Adipocyte (in vitro differentiated cells): ENCODE measurements around the gene MOCS3.

Experiments
- DNase-seq: peaks from one replicate; pipeline ENCODE4 v3.0.0-alpha.2; 2015; ENCODE audit warnings: low read depth
- H3K27me3 ChIP-seq: replicated peaks from 2 replicates; pipeline ENCODE4 v1.7.0; 2013; ENCODE audit warnings: mild to moderate bottlenecking, low read length, moderate library complexity; ENCODE audit not compliant: control insufficient read depth, insufficient read depth
- H3K36me3 ChIP-seq: 2 replicates; pipeline ENCODE4 v1.7.0; 2013; ENCODE audit warnings: low read length, mild to moderate bottlenecking, moderate library complexity; ENCODE audit not compliant: control insufficient read depth, insufficient read depth, severe bottlenecking
- H3K4me1 ChIP-seq: 2 replicates; pipeline ENCODE4 v1.7.0; 2013; ENCODE audit warnings: mild to moderate bottlenecking, low read length, moderate library complexity; ENCODE audit not compliant: control insufficient read depth, insufficient read depth
- H3K4me3 ChIP-seq: 2 replicates; pipeline ENCODE4 v1.7.0; 2013; ENCODE audit warnings: mild to moderate bottlenecking, low read length, moderate library complexity
- H3K9ac ChIP-seq: 2 replicates; pipeline ENCODE4 v1.7.0; 2013; ENCODE audit warnings: mild to moderate bottlenecking, low read length, moderate library complexity
- H3K9me3 ChIP-seq: 2 replicates; pipeline ENCODE4 v1.7.0; 2013; ENCODE audit warnings: mild to moderate bottlenecking, low read length, moderate library complexity; ENCODE audit not compliant: control insufficient read depth

The MOCS3 gene

GRCh38 chr20:50958615-50959542 is at the start of gene MOCS3:
Gene MOCS3 (plus strand): TSS chr20:50958818. CDS start chr20:50958843, 25 bp downstream.
- peaks cover 4% of the 10 kb centered on the region for H3K9me3 ChIP-seq

GRCh38 chr20:50909413-50909812 is 49.2 kb upstream of the MOCS3 start:
- no peak overlapping the region for H3K4me3 ChIP-seq
- peaks cover 28% of the 10 kb centered on the region for H3K4me1 ChIP-seq
- no peak for DNase-seq
- no peaks in the 10 kb centered on the region for H3K27me3 ChIP-seq
- no peak overlapping the region for H3K9ac ChIP-seq
- H3K9me3 ChIP-seq: no peaks in the 10 kb centered on the region
- peaks cover 4% of the 10 kb centered on the region for H3K36me3 ChIP-seq

More at GRCh38 chr20:50958615-50959542, at the start of gene MOCS3:
- Histone ChIP-seq H3K9ac (peak within 1 kb of the TSS; percentile 98), H3K27me3 (no peaks in the 10 kb centered on the region), H3K4me1 (peaks cover 43% of the 10 kb centered on the region), H3K4me3 (peak within 1 kb of the TSS; percentile 98), H3K36me3 (peaks cover 22% of the 10 kb centered on the region)
- peak; percentile 97 for DNase-seq

GRCh38 chr20:50911030-50911429 is 47.6 kb upstream of the MOCS3 start:
- Histone ChIP-seq H3K9ac (no peak overlapping the region), H3K36me3 (peaks cover 4% of the 10 kb centered on the region), H3K4me1 (peaks cover 43% of the 10 kb centered on the region), H3K9me3 (no peaks in the 10 kb centered on the region), H3K27me3 (no peaks in the 10 kb centered on the region), H3K4me3 (no peak overlapping the region)
- peak; percentile 93 for DNase-seq

- H3K4me3 ChIP-seq: no peak overlapping the region
- H3K9me3 ChIP-seq: no peaks in the 10 kb centered on the region
- no peak for DNase-seq
- H3K4me1 ChIP-seq: peaks cover 50% of the 10 kb centered on the region
- peaks cover 4% of the 10 kb centered on the region for H3K36me3 ChIP-seq
- H3K27me3 ChIP-seq: no peaks in the 10 kb centered on the region
- no peak overlapping the region for H3K9ac ChIP-seq
Observed at GRCh38 chr20:50911716-50912115, 46.9 kb upstream of the MOCS3 start.

GRCh38 chr20:50913690-50914375 is 44.8 kb upstream of the MOCS3 start:
- Histone ChIP-seq H3K27me3 (no peaks in the 10 kb centered on the region), H3K4me1 (peaks cover 70% of the 10 kb centered on the region), H3K4me3 (no peak overlapping the region), H3K9me3 (no peaks in the 10 kb centered on the region), H3K36me3 (no peaks in the 10 kb centered on the region), H3K9ac (no peak overlapping the region)
- DNase-seq: peak; percentile 66

- Histone ChIP-seq H3K9ac (peak overlapping the region; percentile 14), H3K9me3 (no peaks in the 10 kb centered on the region), H3K27me3 (no peaks in the 10 kb centered on the region), H3K4me1 (peaks cover 71% of the 10 kb centered on the region), H3K4me3 (no peak overlapping the region), H3K36me3 (peaks cover 6% of the 10 kb centered on the region)
- DNase-seq: peak; percentile 69
Observed at GRCh38 chr20:50915424-50915823, 43.2 kb upstream of the MOCS3 start.

GRCh38 chr20:50916257-50916656 is 42.4 kb upstream of the MOCS3 start:
- H3K9me3 ChIP-seq: no peaks in the 10 kb centered on the region
- peak; percentile 60 for DNase-seq
- H3K36me3 ChIP-seq: peaks cover 6% of the 10 kb centered on the region
- no peak overlapping the region for H3K9ac ChIP-seq
- no peak overlapping the region for H3K4me3 ChIP-seq
- H3K4me1 ChIP-seq: peaks cover 69% of the 10 kb centered on the region
- H3K27me3 ChIP-seq: no peaks in the 10 kb centered on the region

- peaks cover 6% of the 10 kb centered on the region for H3K36me3 ChIP-seq
- no peaks in the 10 kb centered on the region for H3K27me3 ChIP-seq
- peaks cover 73% of the 10 kb centered on the region for H3K4me1 ChIP-seq
- no peak for DNase-seq
- no peak overlapping the region for H3K9ac ChIP-seq
- no peak overlapping the region for H3K4me3 ChIP-seq
- no peaks in the 10 kb centered on the region for H3K9me3 ChIP-seq
Observed at GRCh38 chr20:50916934-50917333, 41.7 kb upstream of the MOCS3 start.

- Histone ChIP-seq H3K9ac (no peak overlapping the region), H3K4me1 (peaks cover 86% of the 10 kb centered on the region), H3K4me3 (no peak overlapping the region), H3K27me3 (no peaks in the 10 kb centered on the region), H3K9me3 (no peaks in the 10 kb centered on the region), H3K36me3 (peaks cover 8% of the 10 kb centered on the region)
- DNase-seq: peak; percentile 71
Observed at GRCh38 chr20:50918403-50918802, 40.2 kb upstream of the MOCS3 start.

GRCh38 chr20:50919567-50919966 is 39.1 kb upstream of the MOCS3 start:
- peak; percentile 42 for DNase-seq
- no peaks in the 10 kb centered on the region for H3K27me3 ChIP-seq
- no peaks in the 10 kb centered on the region for H3K9me3 ChIP-seq
- no peak overlapping the region for H3K4me3 ChIP-seq
- H3K36me3 ChIP-seq: peaks cover 8% of the 10 kb centered on the region
- peaks cover 87% of the 10 kb centered on the region for H3K4me1 ChIP-seq
- H3K9ac ChIP-seq: no peak overlapping the region

GRCh38 chr20:50920997-50921396 is 37.6 kb upstream of the MOCS3 start:
- Histone ChIP-seq H3K9me3 (no peaks in the 10 kb centered on the region), H3K9ac (no peak overlapping the region), H3K36me3 (peaks cover 8% of the 10 kb centered on the region), H3K27me3 (no peaks in the 10 kb centered on the region), H3K4me3 (no peak overlapping the region), H3K4me1 (peaks cover 84% of the 10 kb centered on the region)
- DNase-seq: peak; percentile 36
